NCI-H510A treated with DMSO at 0.1 percent for 48 hours (cell line): ENCODE data around the gene URB1.

Experiments used
- DNase-seq: peaks from one replicate; lab custom pipeline; 2025; lab: John Stamatoyannopoulos, UW

URB1 gene

DNA sequence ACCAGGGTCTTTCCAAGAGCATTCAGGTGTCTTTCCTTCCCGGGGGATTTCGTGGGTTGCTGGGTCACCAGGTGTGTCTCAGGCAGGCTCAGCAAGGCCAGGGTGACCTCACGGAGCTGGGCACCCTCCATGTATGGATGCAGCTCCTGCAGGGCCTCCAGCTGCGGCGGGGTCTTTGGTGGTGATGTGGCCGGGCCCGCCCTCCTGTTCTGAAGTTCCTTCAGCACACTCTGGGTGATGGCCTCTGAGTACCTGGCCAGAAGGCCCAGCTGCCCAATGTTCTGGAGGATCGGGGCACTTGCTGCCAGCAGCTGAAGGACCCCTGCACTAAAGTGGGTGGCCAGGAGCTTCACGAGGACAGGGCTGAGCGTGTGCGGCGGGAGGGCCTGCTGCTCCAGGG is 45.5 kb downstream of the URB1 start:
- DNase-seq, result no peak

DNA sequence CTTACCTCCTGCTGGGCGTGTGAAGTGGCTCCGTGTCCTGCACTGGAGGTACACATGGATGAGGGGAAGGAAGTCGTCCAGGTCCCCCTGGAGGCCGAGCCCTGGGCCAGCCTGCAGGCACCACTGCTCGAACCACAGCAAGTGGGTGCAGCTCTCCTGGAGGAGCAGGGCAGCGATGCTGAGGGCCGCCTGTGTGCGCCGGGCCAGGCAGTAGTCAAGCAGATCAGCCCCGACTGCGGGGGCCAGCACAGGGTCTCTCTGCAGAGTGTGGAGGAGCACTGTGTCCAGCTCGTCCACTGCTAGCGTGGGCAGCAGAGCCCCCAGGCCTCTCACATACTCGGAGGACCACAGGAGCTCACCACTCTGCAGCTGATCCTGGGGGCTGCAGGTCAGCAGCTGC is 45.9 kb downstream of the URB1 start:
- DNase-seq, result no peak

DNA sequence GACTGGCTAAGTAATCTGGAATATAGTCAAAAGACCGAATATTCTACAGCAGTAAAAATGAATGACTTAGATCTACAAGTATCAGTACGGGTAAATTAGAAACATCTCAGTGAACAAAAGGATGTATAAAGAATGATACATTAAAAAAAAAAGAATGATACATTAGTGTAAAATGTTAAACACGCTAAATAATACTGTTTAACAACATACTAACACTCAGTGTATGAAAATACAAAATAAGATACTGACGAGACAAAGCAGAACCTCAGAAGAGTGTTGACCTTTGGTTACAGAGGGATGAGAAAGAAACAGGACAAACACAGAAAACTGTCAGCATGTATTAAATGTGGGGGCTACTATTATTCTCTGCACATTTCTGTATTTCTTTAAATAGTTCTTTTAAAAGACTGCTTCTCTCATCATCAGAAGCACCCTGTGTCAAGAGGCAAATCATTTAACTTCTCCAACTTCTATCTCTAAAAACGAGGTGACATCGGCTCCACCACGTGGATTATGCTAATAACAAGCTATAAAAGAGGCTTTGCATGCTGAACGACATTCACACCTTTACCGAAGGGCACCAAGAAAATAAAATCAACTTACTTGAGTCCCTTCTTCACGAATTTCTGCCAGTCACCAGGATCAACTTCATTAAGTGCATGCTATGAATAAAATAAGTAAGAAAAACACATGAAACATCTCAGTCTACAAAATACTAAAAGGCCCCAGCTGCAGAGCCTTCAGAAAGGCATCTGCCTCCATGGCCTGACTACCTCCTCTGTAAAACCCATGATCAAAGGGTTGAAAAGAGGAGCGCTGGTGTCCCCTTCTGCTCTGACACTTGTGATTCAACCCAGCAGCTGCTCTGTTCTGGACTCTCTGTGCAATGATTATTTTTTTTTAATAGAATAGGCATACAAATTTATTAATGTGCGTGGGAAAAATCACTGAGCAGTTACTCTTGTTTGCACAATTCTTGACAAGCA is 51.7 kb downstream of the URB1 start:
- DNase-seq, result no peak

DNA sequence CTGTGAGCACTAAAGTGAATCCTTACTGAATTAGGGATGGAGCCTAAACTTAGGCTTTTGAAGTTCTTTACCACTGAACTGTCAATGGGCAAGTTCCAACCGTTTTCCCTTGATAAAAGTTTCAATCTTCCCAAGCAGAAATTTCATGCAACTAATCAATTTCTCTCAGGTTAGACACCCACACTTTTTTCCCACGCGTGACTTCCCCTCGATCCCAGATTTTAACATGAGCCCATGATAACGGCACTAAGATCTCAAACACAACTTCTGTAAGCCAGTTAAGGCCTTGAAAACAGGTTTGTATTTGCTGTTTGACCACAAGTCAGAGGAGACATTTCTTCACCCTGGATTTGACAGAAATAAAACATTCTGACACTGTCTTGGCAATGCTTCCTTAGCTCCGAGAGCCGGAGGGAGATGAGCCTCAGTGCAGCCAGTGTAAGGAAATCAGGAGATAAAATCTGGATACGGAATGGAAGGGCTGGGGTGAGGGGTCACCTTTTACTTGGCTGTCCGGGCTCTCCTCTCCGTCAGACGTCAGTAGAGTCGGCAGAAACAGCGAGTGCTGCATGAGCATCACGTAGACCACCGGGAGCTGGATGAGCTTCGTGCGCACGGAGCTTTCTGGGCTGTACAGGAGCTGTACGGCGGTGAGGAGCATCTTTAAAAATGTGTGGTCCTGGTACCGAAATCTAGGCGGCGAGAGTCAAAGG is 54.4 kb downstream of the URB1 start:
- DNase-seq, result no peak

DNA sequence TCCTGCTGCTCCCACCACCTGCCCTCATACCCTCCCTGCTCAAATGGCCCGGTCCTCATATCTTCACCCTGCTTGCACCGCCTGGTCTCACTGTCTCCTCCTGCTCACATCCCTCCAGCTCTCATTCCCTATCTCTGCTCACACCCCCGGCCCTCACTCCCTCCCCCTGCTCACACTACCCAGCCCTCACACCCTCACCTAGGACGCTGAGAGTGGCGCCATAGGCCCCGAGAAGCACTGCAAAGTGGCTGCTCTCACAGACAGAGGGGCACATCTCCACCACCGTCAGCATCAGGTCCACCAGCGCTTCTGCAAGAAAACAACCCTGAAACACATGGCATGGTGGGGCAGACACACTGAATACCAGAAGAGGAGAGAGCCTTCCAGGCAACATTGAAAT is 55.6 kb downstream of the URB1 start:
- no peak for DNase-seq

DNA sequence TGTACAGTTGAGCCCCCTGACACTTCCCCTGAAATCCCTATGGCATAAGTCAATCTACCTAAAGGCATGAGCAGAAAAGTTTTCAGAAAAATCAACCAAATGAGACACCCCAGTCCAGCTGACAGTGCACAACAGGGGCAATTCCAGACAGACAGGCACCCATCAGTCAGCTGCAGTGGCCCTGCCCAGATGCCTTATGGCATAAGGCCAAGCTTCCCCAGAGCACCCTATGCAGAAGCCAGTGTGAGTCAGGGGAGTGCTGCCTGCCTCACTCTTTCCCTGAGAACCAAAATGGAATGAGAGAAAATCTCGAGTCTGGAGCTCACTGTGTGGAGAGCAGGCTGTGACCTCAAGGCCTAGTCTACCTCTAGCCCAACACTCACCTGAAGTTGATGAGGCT is 56.1 kb downstream of the URB1 start:
- DNase-seq, result no peak

DNA sequence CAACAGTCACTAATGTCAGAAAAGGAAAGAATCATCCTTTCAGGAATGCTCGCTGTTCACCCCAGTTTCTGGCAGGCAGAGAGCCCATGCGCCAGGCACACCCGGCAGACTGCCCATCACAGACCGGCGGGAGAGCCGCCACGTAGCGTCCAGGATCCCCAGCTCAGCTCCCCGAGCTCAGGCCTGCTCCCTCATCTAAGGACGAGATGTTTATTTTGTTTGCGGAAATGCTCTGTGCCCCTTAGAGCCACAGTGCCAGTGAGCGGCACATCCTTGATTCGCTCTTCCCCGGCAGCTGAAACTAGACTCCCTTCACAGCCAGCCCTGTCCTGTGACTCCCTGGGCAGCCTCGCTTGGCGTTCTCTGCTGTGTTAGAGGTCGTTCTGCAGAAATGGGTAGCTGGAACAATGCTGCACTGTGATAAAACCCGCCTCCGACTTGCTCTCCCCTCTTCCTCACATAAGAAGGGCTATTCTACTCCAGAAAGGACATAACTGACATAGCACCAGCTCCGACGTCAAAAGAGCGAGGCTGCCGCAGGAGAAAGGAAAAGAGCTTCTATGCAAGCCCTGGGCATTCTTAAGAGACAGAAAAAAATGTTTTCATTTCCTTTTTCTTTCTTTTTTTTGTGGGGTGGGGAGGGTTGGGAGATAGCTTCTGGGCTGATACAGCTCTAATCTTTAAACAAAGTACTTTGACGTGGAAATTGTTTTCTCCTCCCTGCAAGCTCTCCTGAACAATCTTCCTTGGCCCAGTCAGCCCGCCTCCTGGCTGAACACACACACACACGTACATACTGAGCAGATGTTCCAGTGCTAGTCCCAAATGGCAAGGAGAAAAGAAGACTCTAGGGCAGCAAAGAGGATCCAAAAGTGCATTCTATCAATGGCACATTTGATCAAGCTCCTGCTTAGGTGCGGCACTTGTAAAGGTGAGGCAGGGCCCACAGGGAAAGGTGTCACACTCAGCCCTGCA is 56.9 kb downstream of the URB1 start:
- no peak for DNase-seq

DNA sequence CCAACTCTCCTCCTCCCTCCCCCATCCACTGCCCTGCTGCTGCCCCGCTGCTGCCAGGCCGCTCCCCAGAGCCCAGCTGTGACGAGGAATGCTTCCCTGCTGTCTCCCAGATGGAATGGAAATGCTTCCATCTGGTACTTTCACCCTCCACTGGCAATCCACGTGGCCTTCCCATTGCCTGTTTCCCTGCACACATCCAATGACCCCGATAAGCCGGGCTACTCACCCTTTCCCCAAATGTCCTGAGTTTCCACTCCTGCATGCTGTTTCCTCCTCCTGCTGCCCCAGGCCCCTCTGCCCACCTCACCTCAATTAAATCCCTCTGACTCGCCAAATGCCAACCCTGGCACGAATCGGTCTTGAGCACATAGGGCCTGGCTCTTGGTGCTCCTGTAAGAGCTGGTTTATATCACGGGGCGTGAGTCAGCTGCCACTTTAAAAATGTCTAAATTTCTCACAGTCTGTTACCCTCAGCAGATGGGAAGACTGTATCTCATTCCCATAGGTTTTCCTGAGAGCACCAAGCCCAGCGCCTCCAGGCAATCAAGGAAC is 57.8 kb downstream of the URB1 start:
- DNase-seq, result no peak

DNA sequence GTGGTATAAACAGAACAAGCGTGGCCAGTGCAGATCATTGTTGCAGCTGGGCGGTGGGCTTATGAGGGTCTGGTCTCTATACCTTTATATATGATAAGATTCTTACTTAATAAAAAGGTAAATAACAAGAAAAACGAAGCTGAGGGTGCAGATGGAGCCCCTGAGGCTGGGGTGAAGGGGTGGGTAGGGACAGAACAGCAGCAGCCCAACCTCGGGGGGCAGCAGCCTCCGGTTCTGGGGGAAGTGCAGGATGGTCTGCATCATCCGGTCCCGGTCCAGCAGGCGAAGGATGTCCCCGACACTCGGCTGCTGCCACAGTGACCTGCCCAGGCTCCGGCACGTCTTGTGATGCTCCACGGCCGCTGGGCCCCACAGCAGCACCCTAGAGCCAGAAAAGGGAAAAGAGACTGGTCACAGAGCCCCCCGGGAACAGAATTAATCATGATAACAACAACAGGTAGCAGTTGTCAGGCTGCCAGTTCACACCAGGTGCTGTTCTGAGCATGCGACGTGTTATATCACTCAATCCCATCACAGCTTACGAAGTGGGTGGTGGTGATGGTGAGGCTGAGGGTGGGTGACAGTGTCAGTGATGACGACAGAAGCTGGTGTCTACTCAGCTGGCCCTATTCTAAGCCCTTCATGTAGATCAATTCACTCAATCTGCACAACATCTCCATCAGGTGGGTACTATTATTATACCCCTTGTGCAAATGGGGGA is 58.7 kb downstream of the URB1 start:
- no peak for DNase-seq

DNA sequence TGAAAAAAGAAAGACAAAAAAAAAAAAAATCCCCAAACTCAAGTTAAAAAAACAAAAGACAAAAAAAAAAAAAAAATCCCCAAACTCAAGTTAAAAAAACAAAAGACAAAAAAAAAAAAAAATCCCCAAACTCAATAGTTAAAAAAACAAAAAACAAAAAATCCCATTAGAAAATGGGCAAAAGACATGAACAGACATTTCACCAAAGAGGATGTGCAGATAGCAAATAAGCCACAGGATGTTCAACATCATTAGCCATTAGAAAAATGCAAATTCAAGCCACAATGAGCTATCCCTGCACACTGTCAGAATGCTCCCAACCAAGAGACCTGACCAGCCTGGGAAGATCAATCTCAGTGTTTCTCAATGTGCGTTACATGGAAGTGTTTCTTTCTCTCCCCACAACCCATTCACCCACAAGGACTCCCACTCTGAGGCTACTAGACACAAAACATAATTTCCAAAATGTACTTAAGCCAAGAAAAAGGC is 60.3 kb downstream of the URB1 start:
- no peak for DNase-seq

DNA sequence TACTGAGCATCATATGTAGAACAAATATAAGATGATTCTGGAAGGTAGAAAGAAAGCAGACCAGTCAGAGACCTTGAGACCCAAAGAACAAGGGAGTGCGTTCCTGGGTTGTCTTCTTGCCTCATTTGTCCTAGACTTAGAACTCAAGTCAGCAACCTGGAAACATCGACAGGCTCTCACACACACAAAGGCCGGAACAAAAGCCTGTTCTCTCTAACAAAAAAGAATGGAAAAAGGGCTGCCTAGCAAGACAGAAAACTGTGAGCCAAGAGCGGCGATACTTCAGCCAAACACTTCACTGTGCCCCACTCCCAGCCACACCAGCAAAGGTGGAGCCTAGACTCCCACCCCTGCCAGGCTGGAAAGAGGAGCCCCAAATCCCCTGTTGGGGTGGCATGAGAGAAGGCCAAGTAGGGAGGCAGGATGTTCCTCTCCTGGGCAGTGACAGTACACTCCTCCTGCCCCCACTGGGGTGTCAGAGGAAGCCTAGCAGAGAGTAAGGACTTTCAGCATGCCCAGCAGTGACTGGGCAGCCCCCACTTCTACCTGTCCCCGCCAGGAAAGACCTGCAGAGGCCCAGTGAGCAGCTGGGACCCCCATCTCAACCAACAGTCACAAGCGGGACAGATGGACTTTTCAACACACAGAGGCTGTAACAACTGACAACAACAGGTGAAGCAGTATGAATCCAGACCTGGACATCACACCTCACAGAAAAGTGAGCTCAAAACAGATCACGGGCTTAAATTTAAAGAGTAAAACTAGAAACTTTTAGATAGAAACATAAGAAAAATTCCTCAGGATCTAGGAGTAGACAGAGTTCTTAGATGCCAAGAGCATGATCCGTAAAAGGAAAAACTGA is 61.1 kb downstream of the URB1 start:
- DNase-seq, result no peak

DNA sequence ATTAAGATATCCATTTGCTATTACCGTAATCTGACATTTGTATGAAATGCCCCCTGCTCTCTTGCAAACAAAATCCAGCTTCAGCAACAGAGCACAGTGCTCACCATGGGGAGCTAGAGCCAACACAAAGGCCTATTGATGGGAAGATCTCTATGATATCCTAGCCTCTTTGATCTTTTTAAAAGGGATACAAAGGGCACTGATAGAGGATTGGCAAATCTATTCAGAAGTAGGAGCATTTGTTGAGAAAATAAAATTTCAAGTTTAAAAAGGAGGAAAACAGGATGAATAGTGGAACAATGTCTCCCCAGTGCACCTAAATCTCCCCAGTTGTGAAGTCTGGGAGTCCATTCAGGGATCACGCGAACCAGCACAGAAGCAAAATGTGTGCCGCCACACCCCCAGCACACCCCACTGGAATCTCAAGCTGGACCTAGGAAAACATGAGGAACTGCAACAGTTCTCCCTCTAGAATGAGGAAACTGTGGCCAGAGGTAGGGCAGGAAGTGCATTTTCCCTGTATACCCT is 62.0 kb downstream of the URB1 start:
- DNase-seq, result no peak

DNA sequence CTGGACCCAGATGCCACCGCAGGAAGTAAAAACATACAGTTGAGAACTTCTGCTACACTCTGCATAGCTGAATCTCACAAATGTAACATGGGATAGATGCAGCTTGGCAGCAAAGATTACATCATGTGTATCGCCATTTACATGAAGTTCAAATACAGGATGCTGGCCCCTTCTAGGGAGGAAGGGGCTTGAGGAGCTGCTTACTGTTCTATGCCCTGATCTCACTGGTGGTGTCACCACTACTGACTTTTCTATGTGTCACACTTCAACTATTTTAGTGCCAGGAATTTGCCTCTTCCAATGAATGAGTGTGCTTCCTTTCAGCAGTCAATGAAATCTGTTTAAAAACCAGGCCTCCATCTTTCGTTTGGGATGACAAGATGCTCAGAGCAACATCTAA is 63.0 kb downstream of the URB1 start:
- no peak for DNase-seq

DNA sequence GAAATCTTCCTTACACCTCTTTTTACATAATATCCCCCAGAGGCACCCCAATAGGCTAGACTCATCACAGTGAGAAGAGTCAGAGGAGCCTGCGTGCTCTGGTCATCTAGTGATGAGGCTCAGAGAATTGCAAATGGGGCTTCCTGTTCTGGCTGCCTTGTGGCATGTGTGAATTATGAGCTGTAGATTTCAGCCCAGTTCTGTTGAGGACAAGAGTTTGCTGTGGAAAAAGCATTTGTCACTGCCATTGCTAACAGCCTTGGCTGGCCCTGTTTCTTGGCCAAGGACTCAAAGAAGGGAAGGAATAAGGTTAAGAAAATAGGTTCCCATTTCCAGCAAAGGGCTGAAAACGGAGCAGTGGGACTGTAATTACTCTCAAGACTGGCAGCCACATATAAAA is 63.5 kb downstream of the URB1 start:
- no peak for DNase-seq

DNA sequence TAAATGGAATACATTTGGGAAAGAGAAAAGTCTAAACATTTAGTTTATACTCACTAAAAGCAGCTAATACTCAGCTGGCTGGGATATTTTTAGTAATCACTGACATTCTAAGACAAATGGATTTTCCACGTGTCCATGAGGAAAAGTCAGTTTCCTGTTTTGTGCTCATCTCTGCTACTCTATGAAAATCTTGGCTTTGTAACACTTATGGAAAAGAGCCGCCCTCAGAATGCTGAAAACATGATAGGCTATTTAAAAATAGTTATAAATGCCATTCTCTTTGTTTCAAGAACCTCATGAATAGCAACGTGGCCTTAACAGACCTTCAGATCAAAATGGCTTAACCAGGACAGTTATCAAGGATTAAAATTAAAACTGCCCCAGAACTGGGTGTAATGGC is 64.2 kb downstream of the URB1 start:
- DNase-seq, result no peak

DNA sequence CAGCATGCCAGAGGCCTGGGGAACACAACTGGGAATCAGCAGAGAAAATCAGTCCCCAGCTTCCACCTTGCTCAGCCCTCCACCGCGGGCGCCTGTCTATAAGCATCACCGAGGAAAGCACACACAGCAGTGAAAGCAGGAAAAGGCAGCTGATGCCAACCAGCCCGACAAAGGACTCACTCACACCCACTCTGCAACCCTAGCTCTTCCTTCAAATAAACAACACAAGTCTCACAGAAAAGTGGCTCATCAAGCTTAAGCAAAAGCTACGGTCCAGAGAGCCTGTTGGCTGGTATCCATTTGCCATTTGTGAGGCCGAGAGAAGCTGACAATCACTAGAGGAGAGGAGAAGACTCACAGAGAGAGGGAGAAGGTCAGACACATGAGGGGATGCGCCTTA is 67.1 kb downstream of the URB1 start:
- DNase-seq, result no peak

DNA sequence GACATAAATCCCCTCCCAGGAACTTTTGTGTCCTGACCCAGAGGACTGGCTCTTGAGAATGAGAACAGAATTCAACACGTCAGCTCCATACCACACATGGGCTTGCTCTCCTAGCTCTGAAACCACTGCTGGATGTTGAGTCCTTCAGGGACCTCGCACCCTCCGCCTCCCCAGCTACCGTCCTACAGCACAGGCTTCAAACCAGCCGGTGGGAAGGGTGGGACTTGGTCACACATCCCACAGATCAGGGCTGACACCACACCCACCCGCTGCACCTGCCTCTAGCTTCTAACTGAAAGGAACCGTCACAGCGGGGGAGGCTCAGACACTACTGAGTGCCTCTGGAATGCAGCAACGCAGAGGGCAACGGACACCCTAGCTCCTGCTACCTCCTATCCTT is 70.1 kb downstream of the URB1 start:
- no peak for DNase-seq

DNA sequence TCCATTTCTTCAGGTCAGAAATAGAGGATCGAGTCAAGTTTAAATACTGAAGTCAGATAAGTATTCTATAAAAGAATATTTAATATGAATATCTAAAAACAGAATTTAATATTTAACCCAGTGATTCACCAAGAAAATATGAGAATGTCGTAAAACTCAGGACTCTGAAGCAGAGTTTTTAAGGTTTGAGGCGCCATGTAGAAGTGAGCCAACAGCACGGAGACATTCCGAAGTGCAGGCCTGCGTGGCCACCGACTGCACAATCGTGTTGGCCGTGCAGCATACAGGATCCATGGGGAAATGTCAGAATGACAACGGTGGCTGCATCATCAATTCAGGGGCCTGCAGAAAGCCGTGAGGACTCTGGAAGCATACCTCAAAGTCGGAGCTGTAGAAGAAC is 70.7 kb downstream of the URB1 start:
- DNase-seq, result no peak

DNA sequence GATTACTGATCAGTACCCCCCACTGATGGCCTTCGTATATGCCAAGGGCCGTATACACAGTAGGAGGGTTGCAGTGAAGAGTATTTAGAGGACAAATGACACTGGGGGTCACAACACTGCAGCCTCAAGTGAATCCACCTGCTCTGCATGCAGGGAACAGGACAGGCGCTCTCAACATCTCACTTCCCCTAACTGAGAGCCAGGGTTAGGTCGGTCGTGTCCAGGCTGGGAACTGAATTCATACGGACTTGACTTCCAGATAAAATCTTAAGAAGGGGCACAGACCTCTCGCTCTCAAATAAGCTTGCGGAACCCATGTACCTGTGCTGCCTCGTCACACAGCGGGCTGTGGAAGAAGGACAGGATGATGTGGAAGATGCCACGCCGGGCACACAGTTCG is 71.3 kb downstream of the URB1 start:
- DNase-seq, result no peak

DNA sequence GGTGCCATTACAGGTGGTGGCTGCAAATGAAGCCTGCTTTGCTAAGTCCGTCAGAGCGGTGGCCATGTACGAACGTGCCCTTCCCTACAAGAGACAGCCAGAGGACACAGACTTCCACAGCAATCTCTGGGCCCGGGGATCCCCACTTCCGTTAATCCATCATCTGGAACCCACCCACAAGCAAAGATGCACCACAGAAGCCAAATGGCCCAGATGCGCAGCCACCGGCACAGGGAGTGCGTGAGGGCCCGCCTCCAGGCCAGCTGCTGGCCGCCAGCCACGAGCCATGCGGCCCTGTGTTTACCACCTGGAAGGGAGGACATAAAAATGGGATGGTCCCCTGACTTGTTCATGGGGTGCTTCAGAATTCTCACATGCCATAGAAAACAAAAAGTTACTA is 72.1 kb downstream of the URB1 start:
- no peak for DNase-seq
